Germinal center (tissue), 1 donor: ENCODE measurements around the gene SORCS1.

ENCODE experiments used
- DNase-seq: peaks from one replicate; pipeline ENCODE4 v3.0.0; 2012; ENCODE audit warnings: mixed read lengths, low spot score

The SORCS1 gene

GRCh38 chr10:106992055-106992454, 172.5 kb downstream of the SORCS1 start:
- no peak for DNase-seq

- no peak for DNase-seq
These were observed 173.4 kb downstream of the SORCS1 start for GRCh38 chr10:106991091-106991490.

- DNase-seq: no peak
These were observed 177.1 kb downstream of the SORCS1 start for GRCh38 chr10:106987362-106987761.

- DNase-seq: no peak
These were observed 182.2 kb downstream of the SORCS1 start for GRCh38 chr10:106982268-106982667.

- DNase-seq: no peak
These were observed 182.9 kb downstream of the SORCS1 start for GRCh38 chr10:106981452-106982075.

- no peak for DNase-seq
These were observed 183.7 kb downstream of the SORCS1 start for GRCh38 chr10:106980495-106981451.

GRCh38 chr10:106978756-106979155, 185.8 kb downstream of the SORCS1 start:
- no peak for DNase-seq

- DNase-seq: no peak
These were observed 190.8 kb downstream of the SORCS1 start for GRCh38 chr10:106973716-106974115.

GRCh38 chr10:106973288-106973687, 191.2 kb downstream of the SORCS1 start:
- no peak for DNase-seq

GRCh38 chr10:106972381-106972780, 192.1 kb downstream of the SORCS1 start:
- DNase-seq: no peak

- no peak for DNase-seq
These were observed 193.1 kb downstream of the SORCS1 start for GRCh38 chr10:106971411-106971831.

GRCh38 chr10:106967452-106967851, 197.1 kb downstream of the SORCS1 start:
- no peak for DNase-seq

GRCh38 chr10:106960812-106961211, 203.7 kb downstream of the SORCS1 start:
- DNase-seq: no peak

- no peak for DNase-seq
These were observed 205.0 kb downstream of the SORCS1 start for GRCh38 chr10:106959521-106959920.

GRCh38 chr10:106958589-106959361, 205.7 kb downstream of the SORCS1 start:
- DNase-seq: no peak

GRCh38 chr10:106957823-106958588, 206.5 kb downstream of the SORCS1 start:
- no peak for DNase-seq

GRCh38 chr10:106956216-106956915, 208.1 kb downstream of the SORCS1 start:
- no peak for DNase-seq

GRCh38 chr10:106955133-106955532, 209.4 kb downstream of the SORCS1 start:
- DNase-seq: no peak

GRCh38 chr10:106952033-106952432, 212.5 kb downstream of the SORCS1 start:
- DNase-seq: no peak

- no peak for DNase-seq
These were observed 214.6 kb downstream of the SORCS1 start for GRCh38 chr10:106949680-106950478.
